ENCODE data around the gene GSAP.

DNA sequence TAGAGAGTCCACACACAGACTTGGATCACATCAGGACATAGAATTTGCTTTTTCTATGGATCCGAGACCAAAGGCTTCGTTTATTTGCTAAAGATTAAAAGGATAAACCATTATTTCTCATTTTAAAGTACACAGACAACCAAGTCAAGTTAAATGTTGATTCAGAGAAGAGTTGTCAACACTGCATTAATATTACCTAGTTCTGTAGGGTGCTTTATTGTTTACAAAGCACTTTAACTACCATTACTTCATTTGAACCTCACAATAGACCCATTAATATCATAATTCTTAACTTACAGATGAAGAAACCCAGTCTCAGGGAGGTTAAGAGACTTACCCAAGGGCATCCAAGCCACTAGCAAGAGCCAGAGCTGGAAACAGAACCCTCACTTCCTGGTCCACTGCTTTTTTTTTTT is 43.2 kb upstream of the GSAP start:
- TF ChIP-seq, protein P1, sequence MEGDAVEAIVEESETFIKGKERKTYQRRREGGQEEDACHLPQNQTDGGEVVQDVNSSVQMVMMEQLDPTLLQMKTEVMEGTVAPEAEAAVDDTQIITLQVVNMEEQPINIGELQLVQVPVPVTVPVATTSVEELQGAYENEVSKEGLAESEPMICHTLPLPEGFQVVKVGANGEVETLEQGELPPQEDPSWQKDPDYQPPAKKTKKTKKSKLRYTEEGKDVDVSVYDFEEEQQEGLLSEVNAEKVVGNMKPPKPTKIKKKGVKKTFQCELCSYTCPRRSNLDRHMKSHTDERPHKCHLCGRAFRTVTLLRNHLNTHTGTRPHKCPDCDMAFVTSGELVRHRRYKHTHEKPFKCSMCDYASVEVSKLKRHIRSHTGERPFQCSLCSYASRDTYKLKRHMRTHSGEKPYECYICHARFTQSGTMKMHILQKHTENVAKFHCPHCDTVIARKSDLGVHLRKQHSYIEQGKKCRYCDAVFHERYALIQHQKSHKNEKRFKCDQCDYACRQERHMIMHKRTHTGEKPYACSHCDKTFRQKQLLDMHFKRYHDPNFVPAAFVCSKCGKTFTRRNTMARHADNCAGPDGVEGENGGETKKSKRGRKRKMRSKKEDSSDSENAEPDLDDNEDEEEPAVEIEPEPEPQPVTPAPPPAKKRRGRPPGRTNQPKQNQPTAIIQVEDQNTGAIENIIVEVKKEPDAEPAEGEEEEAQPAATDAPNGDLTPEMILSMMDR (conservative IDR thresholded peaks at IDR 0.05; ENCODE audit: low read depth, low read length), result no peak
- TF ChIP-seq EZH2 (IDR thresholded peaks at IDR 0.05; ENCODE audit: low read length, unreplicated experiment), result no peak
